B cell (primary cell): Measurements from ENCODE around the gene OR5AC2.

Experiments used
- CTCF ChIP-seq: fragments of 200-600 bp; IDR thresholded peaks from one replicate; pipeline ENCODE4 v1.8.0; 2022; ENCODE audit warnings: antibody characterized with exemption, mild to moderate bottlenecking
- EZH2 ChIP-seq: IDR thresholded peaks from 2 replicates; pipeline ENCODE4 v1.6.1; 2012; ENCODE audit warnings: borderline replicate concordance, low read depth, mild to moderate bottlenecking, moderate library complexity, low read length; ENCODE audit not compliant: insufficient read depth, poor library complexity, severe bottlenecking

GRCh38 chr3:98056035-98056434 lies 30.9 kb upstream of the OR5AC2 start:
- no peak for TF ChIP-seq CTCF
- no peak for TF ChIP-seq EZH2
